IMR-90 (cell line): ENCODE measurements around the gene ACVRL1.

Experiments used
- BHLHE40 ChIP-seq: fragments of 150-350 bp; IDR thresholded peaks from 2 replicates; pipeline ENCODE4 v1.6.1; 2016; ENCODE audit warnings: mild to moderate bottlenecking, low read depth, low read length
- CEBPB ChIP-seq: IDR thresholded peaks from 2 replicates; pipeline ENCODE4 v1.6.1; 2012; ENCODE audit warnings: low read depth, low read length, improper control_type of control experiment
- CTCF ChIP-seq: conservative IDR thresholded peaks from 2 replicates; pipeline ENCODE4 v1.5.1; 2012; ENCODE audit warnings: mild to moderate bottlenecking, low read depth, low read length, improper control_type of control experiment
- ELK1 ChIP-seq: fragments of 150-350 bp; IDR thresholded peaks from 2 replicates; pipeline ENCODE4 v1.6.1; 2016; ENCODE audit warnings: low read depth, mild to moderate bottlenecking, low read length, moderate library complexity, borderline replicate concordance
- FOS ChIP-seq: fragments of 150-350 bp; IDR thresholded peaks from 2 replicates; pipeline ENCODE4 v1.6.1; 2016; ENCODE audit warnings: low read depth, low read length
- MAFK ChIP-seq: IDR thresholded peaks from 2 replicates; pipeline ENCODE4 v1.6.1; 2012; ENCODE audit warnings: low read depth, low read length, improper control_type of control experiment
- MAZ ChIP-seq: IDR thresholded peaks from 2 replicates; pipeline ENCODE4 v1.6.1; 2012; ENCODE audit warnings: low read depth, mild to moderate bottlenecking, low read length, improper control_type of control experiment, moderate library complexity, borderline replicate concordance
- POLR2A ChIP-seq: IDR thresholded peaks from 2 replicates; pipeline ENCODE4 v1.6.1; 2012; ENCODE audit warnings: mild to moderate bottlenecking, low read depth, low read length
- RCOR1 ChIP-seq: IDR thresholded peaks from 2 replicates; pipeline ENCODE4 v1.6.1; 2012; ENCODE audit warnings: mild to moderate bottlenecking, low read length, improper control_type of control experiment; ENCODE audit not compliant: insufficient replicate concordance
- RFX5 ChIP-seq: IDR thresholded peaks from 2 replicates; pipeline ENCODE4 v1.8.0; 2012; ENCODE audit warnings: low read depth, mild to moderate bottlenecking, low read length, moderate library complexity
- SMC3 ChIP-seq: fragments of 150-350 bp; IDR thresholded peaks from 2 replicates; pipeline ENCODE4 v1.6.1; 2016; ENCODE audit warnings: low read depth, mild to moderate bottlenecking, antibody characterized with exemption, low read length, moderate library complexity
- TF ChIP-seq, protein P1 (sequence below): fragments of 150-350 bp; IDR thresholded peaks from 2 replicates; pipeline ENCODE4 v1.6.1; 2017; ENCODE audit warnings: mild to moderate bottlenecking, antibody characterized with exemption, low read length, low read depth

DNA sequence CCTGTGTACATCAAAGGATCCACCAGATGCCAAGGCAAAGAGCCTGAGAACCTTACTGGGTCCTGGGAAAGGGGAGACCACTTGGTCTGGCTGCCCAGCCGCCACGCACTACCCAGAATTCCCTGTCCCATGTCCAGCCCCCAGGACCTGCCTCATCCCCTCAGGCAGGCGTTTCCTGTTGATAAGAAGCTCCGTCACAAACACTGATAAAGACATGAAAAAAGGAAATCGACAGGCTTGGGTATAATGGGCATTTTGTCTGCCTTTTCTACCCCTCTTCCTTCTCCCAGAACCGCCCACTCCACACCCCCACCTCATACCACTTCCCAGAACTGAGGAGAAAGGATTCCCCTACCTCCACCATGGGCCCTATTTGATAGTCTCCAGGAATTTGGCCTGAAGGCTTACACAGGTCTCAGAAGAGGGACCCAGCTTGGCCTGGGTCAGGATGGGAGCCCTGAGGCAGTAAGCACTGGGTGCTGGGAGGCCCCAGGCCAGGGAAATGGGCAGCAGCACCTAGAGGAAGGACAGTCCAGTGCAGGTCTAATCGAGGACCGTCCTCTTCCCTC, 18.8 kb downstream of the ACVRL1 start:
- TF ChIP-seq MAZ (no peak), CTCF (no peak), FOS (no peak), MAFK (no peak), POLR2A (no peak), SMC3 (no peak), RCOR1 (no peak), BHLHE40 (no peak), RFX5 (no peak), CEBPB (no peak), ELK1 (no peak)
- TF ChIP-seq, protein P1, sequence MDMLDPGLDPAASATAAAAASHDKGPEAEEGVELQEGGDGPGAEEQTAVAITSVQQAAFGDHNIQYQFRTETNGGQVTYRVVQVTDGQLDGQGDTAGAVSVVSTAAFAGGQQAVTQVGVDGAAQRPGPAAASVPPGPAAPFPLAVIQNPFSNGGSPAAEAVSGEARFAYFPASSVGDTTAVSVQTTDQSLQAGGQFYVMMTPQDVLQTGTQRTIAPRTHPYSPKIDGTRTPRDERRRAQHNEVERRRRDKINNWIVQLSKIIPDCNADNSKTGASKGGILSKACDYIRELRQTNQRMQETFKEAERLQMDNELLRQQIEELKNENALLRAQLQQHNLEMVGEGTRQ: no peak
